Sigmoid colon (tissue), 4 donors: ENCODE results near the gene SLC25A5.

Experiments used
- EP300 ChIP-seq, 4 donors: sonication (generic); formaldehyde crosslinking; IDR thresholded peaks; one replicate each; pipeline ENCODE4 v1.6.1; 2017; ENCODE audit warnings: antibody characterized with exemption in 4 of 4
- POLR2A ChIP-seq, 2 donors: fragments of 450-650 bp; IDR thresholded peaks; one replicate each; pipeline ENCODE4 v1.6.1; 2016; ENCODE audit warnings: antibody characterized with exemption in 2 of 2, mild to moderate bottlenecking in 2 of 2, moderate library complexity in 2 of 2
- POLR2AphosphoS5 ChIP-seq, 4 donors: sonication (generic); formaldehyde crosslinking; IDR thresholded peaks; one replicate each; pipeline ENCODE4 v1.6.1; 2017; ENCODE audit warnings: antibody characterized with exemption in 4 of 4
- TF ChIP-seq, protein P1 (sequence below), 4 experiments: fragments of 450-650 bp in 3 of 4; fragments of 200-600 bp in 1 of 4; IDR thresholded peaks; one replicate each; pipeline ENCODE4 v1.5.1; 2016 to 2019; ENCODE audit warnings: antibody characterized with exemption in 4 of 4, mild to moderate bottlenecking in 3 of 4, moderate library complexity in 2 of 4

DNA sequence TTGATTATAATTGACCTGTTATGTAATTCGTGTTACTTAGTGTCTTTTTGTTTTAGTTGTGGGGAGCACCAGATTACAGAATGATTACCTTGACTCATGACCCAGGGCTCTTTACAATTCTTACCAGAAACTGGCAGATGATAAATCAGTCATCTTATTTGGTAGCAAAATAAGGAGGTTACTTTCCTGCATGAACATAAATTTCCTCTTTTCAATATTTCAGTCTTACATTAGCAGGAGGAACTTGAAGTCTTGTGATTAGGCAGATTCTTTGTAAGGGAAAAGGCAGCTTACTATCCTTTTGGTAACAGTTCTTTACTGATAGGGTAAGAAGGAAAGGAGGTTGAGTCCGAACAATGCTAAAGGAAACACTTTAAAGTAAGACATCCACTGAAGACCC, 26.0 kb upstream of the SLC25A5 start:
- no peak for TF ChIP-seq POLR2A (IDR thresholded peaks at IDR 0.05)
- TF ChIP-seq, protein P1, sequence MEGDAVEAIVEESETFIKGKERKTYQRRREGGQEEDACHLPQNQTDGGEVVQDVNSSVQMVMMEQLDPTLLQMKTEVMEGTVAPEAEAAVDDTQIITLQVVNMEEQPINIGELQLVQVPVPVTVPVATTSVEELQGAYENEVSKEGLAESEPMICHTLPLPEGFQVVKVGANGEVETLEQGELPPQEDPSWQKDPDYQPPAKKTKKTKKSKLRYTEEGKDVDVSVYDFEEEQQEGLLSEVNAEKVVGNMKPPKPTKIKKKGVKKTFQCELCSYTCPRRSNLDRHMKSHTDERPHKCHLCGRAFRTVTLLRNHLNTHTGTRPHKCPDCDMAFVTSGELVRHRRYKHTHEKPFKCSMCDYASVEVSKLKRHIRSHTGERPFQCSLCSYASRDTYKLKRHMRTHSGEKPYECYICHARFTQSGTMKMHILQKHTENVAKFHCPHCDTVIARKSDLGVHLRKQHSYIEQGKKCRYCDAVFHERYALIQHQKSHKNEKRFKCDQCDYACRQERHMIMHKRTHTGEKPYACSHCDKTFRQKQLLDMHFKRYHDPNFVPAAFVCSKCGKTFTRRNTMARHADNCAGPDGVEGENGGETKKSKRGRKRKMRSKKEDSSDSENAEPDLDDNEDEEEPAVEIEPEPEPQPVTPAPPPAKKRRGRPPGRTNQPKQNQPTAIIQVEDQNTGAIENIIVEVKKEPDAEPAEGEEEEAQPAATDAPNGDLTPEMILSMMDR (IDR thresholded peaks at IDR 0.05), result no peak
- TF ChIP-seq EP300 (IDR thresholded peaks at IDR 0.05), result no peak
- TF ChIP-seq POLR2AphosphoS5 (IDR thresholded peaks at IDR 0.05), result no peak
